H9 (cell line): ENCODE measurements around the gene SLC25A14. TPM values are rescaled to one million over a fixed set of nuclear protein-coding genes. Genes with fewer than 3 reads are reported as not detected.

Source experiments
- DNase-seq: peaks from one replicate; pipeline ENCODE4 v3.0.0-alpha.2; 2017
- H2AFZ ChIP-seq: one replicate; pipeline ENCODE4 v1.6.1; 2013; ENCODE audit warnings: mild to moderate bottlenecking, low read length, control low read depth, moderate library complexity
- H2AK5ac ChIP-seq: 2 replicates; pipeline ENCODE4 v1.6.1; 2013; ENCODE audit warnings: low read length, control low read depth, mixed read lengths; ENCODE audit not compliant: insufficient read length
- H2BK120ac ChIP-seq: one replicate; pipeline ENCODE4 v1.6.1; 2013; ENCODE audit warnings: low read depth, mild to moderate bottlenecking, low read length, control low read depth, inconsistent platforms; ENCODE audit not compliant: poor library complexity, severe bottlenecking
- H2BK12ac ChIP-seq: 2 replicates; pipeline ENCODE4 v1.6.1; 2013; ENCODE audit warnings: low read length, control low read depth, mixed read lengths, low read depth; ENCODE audit not compliant: insufficient read length
- H2BK15ac ChIP-seq: 2 replicates; pipeline ENCODE4 v1.6.1; 2013; ENCODE audit warnings: low read depth, low read length, control low read depth
- H2BK20ac ChIP-seq: one replicate; pipeline ENCODE4 v1.6.1; 2013; ENCODE audit warnings: low read depth, mild to moderate bottlenecking, low read length, control low read depth, inconsistent platforms; ENCODE audit not compliant: poor library complexity, severe bottlenecking
- H2BK5ac ChIP-seq: 2 replicates; pipeline ENCODE4 v1.6.1; 2013; ENCODE audit warnings: low read length, control low read depth, mixed read lengths; ENCODE audit not compliant: insufficient read length
- H3K14ac ChIP-seq: 2 replicates; pipeline ENCODE4 v1.6.1; 2013; ENCODE audit warnings: low read length, control low read depth; ENCODE audit not compliant: insufficient read depth
- H3K18ac ChIP-seq: 2 replicates; pipeline ENCODE4 v1.6.1; 2013; ENCODE audit warnings: low read depth, mild to moderate bottlenecking, mixed read lengths, low read length, control low read depth; ENCODE audit not compliant: insufficient read length
- H3K23ac ChIP-seq: 2 replicates; pipeline ENCODE4 v1.6.1; 2013; ENCODE audit warnings: low read length, control low read depth, mixed read lengths, low read depth; ENCODE audit not compliant: insufficient read length
- H3K23me2 ChIP-seq: 2 replicates; pipeline ENCODE4 v1.6.1; 2013; ENCODE audit warnings: low read depth, mild to moderate bottlenecking, mixed read lengths, low read length, control low read depth; ENCODE audit not compliant: insufficient read length, poor library complexity, severe bottlenecking
- H3K27ac ChIP-seq: 2 replicates; pipeline ENCODE4 v1.5.1; 2013; ENCODE audit warnings: low read length, control low read depth, mixed read lengths, low read depth; ENCODE audit not compliant: insufficient read length
- H3K27me3 ChIP-seq: 2 replicates; pipeline ENCODE4 v1.6.1; 2013; ENCODE audit warnings: low read length, control low read depth, inconsistent platforms; ENCODE audit not compliant: insufficient read depth
- H3K4ac ChIP-seq: 2 replicates; pipeline ENCODE4 v1.6.1; 2013; ENCODE audit warnings: low read depth, mild to moderate bottlenecking, control low read depth, inconsistent platforms, low read length, moderate library complexity
- H3K4me1 ChIP-seq: 2 replicates; pipeline ENCODE4 v1.6.1; 2013; ENCODE audit warnings: low read length, control low read depth, inconsistent platforms; ENCODE audit not compliant: insufficient read depth
- H3K4me2 ChIP-seq: 2 replicates; pipeline ENCODE4 v1.6.1; 2013; ENCODE audit warnings: low read length, control low read depth, mixed read lengths; ENCODE audit not compliant: insufficient read length, insufficient read depth
- H3K56ac ChIP-seq: 2 replicates; pipeline ENCODE4 v1.6.1; 2013; ENCODE audit warnings: low read depth, mild to moderate bottlenecking, mixed read lengths, low read length, control low read depth; ENCODE audit not compliant: insufficient read length
- H3K79me1 ChIP-seq: 2 replicates; pipeline ENCODE4 v1.6.1; 2013; ENCODE audit warnings: low read depth, mild to moderate bottlenecking, moderate library complexity, low read length, control low read depth, inconsistent platforms; ENCODE audit not compliant: insufficient read depth, poor library complexity, severe bottlenecking
- H3K79me2 ChIP-seq: 2 replicates; pipeline ENCODE4 v1.6.1; 2013; ENCODE audit warnings: low read length, control low read depth, inconsistent platforms; ENCODE audit not compliant: insufficient read depth
- H3K9ac ChIP-seq: 2 replicates; pipeline ENCODE4 v1.6.1; 2013; ENCODE audit warnings: low read length, control low read depth, mixed read lengths; ENCODE audit not compliant: insufficient read length; ENCODE audit errors: extremely low read depth
- H3K9me3 ChIP-seq: one replicate; pipeline ENCODE4 v1.6.1; 2013; ENCODE audit warnings: low read depth, low read length, inconsistent platforms; ENCODE audit not compliant: control insufficient read depth
- H3T11ph ChIP-seq: one replicate; pipeline ENCODE4 v1.6.1; 2013; ENCODE audit warnings: mild to moderate bottlenecking, low read length, control low read depth, inconsistent platforms
- H4K20me1 ChIP-seq: one replicate; pipeline ENCODE4 v1.6.1; 2013; ENCODE audit not compliant: control insufficient read depth, insufficient read length, insufficient read depth
- H4K5ac ChIP-seq: 2 replicates; pipeline ENCODE4 v1.6.1; 2013; ENCODE audit warnings: low read depth, mild to moderate bottlenecking, mixed read lengths, low read length, control low read depth; ENCODE audit not compliant: insufficient read length
- H4K8ac ChIP-seq: replicated peaks from 2 replicates; pipeline ENCODE4 v1.6.1; 2013; ENCODE audit warnings: low read length, control low read depth, mixed read lengths, low read depth; ENCODE audit not compliant: insufficient read length
- H4K91ac ChIP-seq: 2 replicates; pipeline ENCODE4 v1.6.1; 2013; ENCODE audit warnings: low read depth, mild to moderate bottlenecking, moderate library complexity, mixed read lengths, low read length, control low read depth; ENCODE audit not compliant: insufficient read length
- H3K27ac Mint-ChIP-seq, 3 experiments: 2 replicates in 2 of 3; 3 replicates in 1 of 3; pipeline ENCODE4 v1.8.0; 2020 to 2021; ENCODE audit warnings: mixed read lengths in 3 of 3, mild to moderate bottlenecking in 1 of 3, moderate library complexity in 1 of 3
- H3K27me3 Mint-ChIP-seq: 2 replicates; pipeline ENCODE4 v1.8.0; 2021; ENCODE audit warnings: low read depth, mild to moderate bottlenecking, moderate library complexity, mixed read lengths
- H3K36me3 Mint-ChIP-seq, 3 experiments: 2 replicates in 2 of 3; 3 replicates in 1 of 3; pipeline ENCODE4 v1.8.0; 2020 to 2021; ENCODE audit warnings: low read depth in 3 of 3, mixed read lengths in 3 of 3; ENCODE audit not compliant: insufficient read depth in 1 of 3
- H3K4me1 Mint-ChIP-seq, 2 experiments: 2 replicates each; pipeline ENCODE4 v1.8.0; 2020; ENCODE audit warnings: mixed read lengths in 2 of 2
- H3K4me3 Mint-ChIP-seq, 2 experiments: 2 replicates in 1 of 2; 3 replicates in 1 of 2; pipeline ENCODE4 v1.8.0; 2020 to 2021; ENCODE audit warnings: mild to moderate bottlenecking in 2 of 2, mixed read lengths in 2 of 2, moderate library complexity in 1 of 2
- H3K9me3 Mint-ChIP-seq, 2 experiments: 2 replicates in 1 of 2; 3 replicates in 1 of 2; pipeline ENCODE4 v1.8.0; 2020; ENCODE audit warnings: mild to moderate bottlenecking in 2 of 2, mixed read lengths in 2 of 2, moderate library complexity in 1 of 2
- CTCF ChIP-seq: fragments of 200-600 bp; sonication (generic); conservative IDR thresholded peaks from 3 replicates; pipeline ENCODE4 v1.8.0; 2021; ENCODE audit warnings: antibody characterized with exemption, mild to moderate bottlenecking
- WGBS: extraction: QIAGEN DNeasy Blood & Tissue Kit; methylation state at CpG from one replicate; pipeline ENCODE4 v1.1.7; 2013; ENCODE audit warnings: missing lambda C conversion rate, low lambda C conversion rate, mixed read lengths; ENCODE audit not compliant: insufficient read length; ENCODE audit errors: extremely low coverage; 5-methylcytosine and 5-hydroxymethylcytosine counted together
- long read RNA-seq: library from polyadenylated mRNA; unstranded; transcript quantifications from one replicate; pipeline ENCODE4 v2.0.0, GENCODE V29; 2020
- total RNA-seq: library from RNA; stranded (reverse); gene quantifications from 2 replicates; pipeline ENCODE4 v1.2.1, GENCODE V29; 2021

The SLC25A14 gene
- 11.7 and 12.7 TPM in 2 replicates for total RNA-seq
- long read RNA-seq, transcript SLC25A14-213 (10 exons, 1,403 nt): major isoform, 9 of 37 reads
- long read RNA-seq, partial matches to known transcripts: 6 of 37 reads
- long read RNA-seq, other reads (novel, unspliced or antisense): 21 of 37 reads

- no peaks in the 10 kb centered on the region; the same call in 1 of the 2 replicates for H3K27me3 Mint-ChIP-seq
- DNase-seq: peak; percentile 78
- peaks cover 10 to 16% of the 10 kb centered on the region in 2 experiments for H3K4me1 Mint-ChIP-seq
- Histone ChIP-seq H3K4me2 (peak within 1 kb of the TSS; percentile 91), H3K9ac (no peak within 1 kb of the TSS), H3K4me1 (no peaks in the 10 kb centered on the region; the same call in 1 of the 2 replicates), H2BK120ac (no peak within 1 kb of the TSS), H2AK5ac (no peak within 1 kb of the TSS), H3K27ac (no peak within 1 kb of the TSS), H4K8ac (no peak within 1 kb of the TSS), H3K14ac (no peak within 1 kb of the TSS), H2BK5ac (no peak within 1 kb of the TSS), H3T11ph (no peak within 1 kb of the TSS), H3K79me1 (no peaks in the 10 kb centered on the region), H3K18ac (peak within 1 kb of the TSS; percentile 74), H3K4ac (no peak within 1 kb of the TSS), H3K23me2 (no peaks in the 10 kb centered on the region), H3K23ac (no peak within 1 kb of the TSS), H3K27me3 (no peaks in the 10 kb centered on the region), H4K20me1 (no peaks in the 10 kb centered on the region), H4K91ac (no peak within 1 kb of the TSS), H2BK15ac (no peak within 1 kb of the TSS), H3K79me2 (no peaks in the 10 kb centered on the region; the same call in 1 of the 2 replicates), H3K56ac (no peak within 1 kb of the TSS), H2AFZ (no peak within 1 kb of the TSS), H2BK20ac (no peak within 1 kb of the TSS), H2BK12ac (no peak within 1 kb of the TSS), H3K9me3 (peaks cover 10% of the 10 kb centered on the region), H4K5ac (no peak within 1 kb of the TSS)
- no CpG with 5 or more reads among the region's 55 CpGs for WGBS
- no peak for TF ChIP-seq CTCF
- H3K27ac Mint-ChIP-seq: peak within 1 kb of the TSS; percentile 81 to 97 (median 94)
- peak within 1 kb of the TSS; percentile 83 to 88 for H3K4me3 Mint-ChIP-seq
- H3K36me3 Mint-ChIP-seq: no peaks in the 10 kb centered on the region; a peak in 1 of 7 replicates
- peaks cover 0 to 47% of the 10 kb centered on the region in 2 experiments; a peak in 2 of 5 replicates for H3K9me3 Mint-ChIP-seq
Measured at GRCh38 chrX:130339408-130340222, at the start of gene SLC25A14. Gene SLC25A14, plus strand, starts transcription at chrX:130339919. Its CDS starts 360 bp downstream, at chrX:130340279.
